Neural progenitor cell (in vitro differentiated cells): Measurements from ENCODE around the gene SLC5A5. TPM values are rescaled to one million over a fixed set of nuclear protein-coding genes. Genes with fewer than 3 reads are reported as not detected.
A peak's percentile ranks its signal among the peaks of the same experiment; 100 is the strongest.

ENCODE experiments used
- DNase-seq: peaks from one replicate; pipeline ENCODE4 v3.0.0-alpha.2; 2016; ENCODE audit warnings: low spot score
- H2AFZ ChIP-seq: fragments of 200-600 bp; sonication (generic); replicated peaks from 2 replicates; pipeline ENCODE4 v1.6.1; 2016; ENCODE audit warnings: antibody characterized with exemption
- H3F3A ChIP-seq: fragments of 200-600 bp; sonication (generic); 2 replicates; pipeline ENCODE4 v1.6.1; 2016; ENCODE audit warnings: antibody characterized with exemption, low read depth
- H3K27ac ChIP-seq: fragments of 200-600 bp; sonication (generic); 2 replicates; pipeline ENCODE4 v1.5.1; 2016; ENCODE audit warnings: mild to moderate bottlenecking
- H3K27me3 ChIP-seq: fragments of 200-600 bp; sonication (generic); 2 replicates; pipeline ENCODE4 v1.6.1; 2016; ENCODE audit warnings: mild to moderate bottlenecking, moderate library complexity
- H3K36me3 ChIP-seq: fragments of 200-600 bp; sonication (generic); 2 replicates; pipeline ENCODE4 v1.5.1; 2016
- H3K4me1 ChIP-seq: fragments of 200-600 bp; sonication (generic); 2 replicates; pipeline ENCODE4 v1.6.1; 2016; ENCODE audit warnings: mixed run types
- H3K4me2 ChIP-seq: fragments of 200-600 bp; sonication (generic); 2 replicates; pipeline ENCODE4 v1.6.1; 2016
- H3K4me3 ChIP-seq: fragments of 200-600 bp; sonication (generic); 2 replicates; pipeline ENCODE4 v1.5.1; 2016
- H3K79me2 ChIP-seq: fragments of 200-600 bp; sonication (generic); 2 replicates; pipeline ENCODE4 v1.6.1; 2016; ENCODE audit warnings: low read depth
- H3K9ac ChIP-seq: fragments of 200-600 bp; sonication (generic); 2 replicates; pipeline ENCODE4 v1.6.1; 2016
- H3K9me3 ChIP-seq: fragments of 200-600 bp; sonication (generic); 2 replicates; pipeline ENCODE4 v1.5.1; 2016; ENCODE audit warnings: low read depth
- H4K20me1 ChIP-seq: fragments of 200-600 bp; sonication (generic); 2 replicates; pipeline ENCODE4 v1.6.1; 2016; ENCODE audit warnings: low read depth
- H3K27ac Mint-ChIP-seq: 3 replicates; pipeline ENCODE4 v1.8.0; 2021; ENCODE audit warnings: mixed read lengths
- H3K27me3 Mint-ChIP-seq: 2 replicates; pipeline ENCODE4 v1.8.0; 2022; ENCODE audit warnings: low read depth, mild to moderate bottlenecking, inconsistent platforms, moderate library complexity, mixed read lengths; ENCODE audit not compliant: insufficient read depth
- H3K36me3 Mint-ChIP-seq: 3 replicates; pipeline ENCODE4 v1.8.0; 2021; ENCODE audit warnings: mixed read lengths
- H3K4me1 Mint-ChIP-seq: 3 replicates; pipeline ENCODE4 v1.8.0; 2021; ENCODE audit warnings: mixed read lengths
- H3K4me3 Mint-ChIP-seq: 3 replicates; pipeline ENCODE4 v1.8.0; 2021; ENCODE audit warnings: mild to moderate bottlenecking, moderate library complexity, mixed read lengths
- H3K9me3 Mint-ChIP-seq: 3 replicates; pipeline ENCODE4 v1.8.0; 2020; ENCODE audit warnings: mixed read lengths
- EZH2 ChIP-seq: fragments of 200-600 bp; sonication (generic); IDR thresholded peaks from 2 replicates; pipeline ENCODE4 v1.6.1; 2017; ENCODE audit warnings: antibody characterized with exemption, mild to moderate bottlenecking, moderate library complexity
- EZH2phosphoT487 ChIP-seq: fragments of 200-600 bp; sonication (generic); IDR thresholded peaks from 2 replicates; pipeline ENCODE4 v1.6.1; 2017; ENCODE audit warnings: antibody characterized with exemption
- total RNA-seq: library from RNA; depleted of rRNA; stranded (reverse); fragments of >200 nt; gene quantifications from 2 replicates; pipeline ENCODE4 v1.2.3, GENCODE V29; 2015; ENCODE audit warnings: low replicate concordance
- TF ChIP-seq, protein P1 (sequence below): fragments of 200-600 bp; sonication (generic); IDR thresholded peaks from 2 replicates; pipeline ENCODE4 v1.5.1; 2017; ENCODE audit warnings: antibody characterized with exemption, mild to moderate bottlenecking

SLC5A5 gene
- total RNA-seq, 1 donor from 2014 or later = 0.51 TPM

DNA sequence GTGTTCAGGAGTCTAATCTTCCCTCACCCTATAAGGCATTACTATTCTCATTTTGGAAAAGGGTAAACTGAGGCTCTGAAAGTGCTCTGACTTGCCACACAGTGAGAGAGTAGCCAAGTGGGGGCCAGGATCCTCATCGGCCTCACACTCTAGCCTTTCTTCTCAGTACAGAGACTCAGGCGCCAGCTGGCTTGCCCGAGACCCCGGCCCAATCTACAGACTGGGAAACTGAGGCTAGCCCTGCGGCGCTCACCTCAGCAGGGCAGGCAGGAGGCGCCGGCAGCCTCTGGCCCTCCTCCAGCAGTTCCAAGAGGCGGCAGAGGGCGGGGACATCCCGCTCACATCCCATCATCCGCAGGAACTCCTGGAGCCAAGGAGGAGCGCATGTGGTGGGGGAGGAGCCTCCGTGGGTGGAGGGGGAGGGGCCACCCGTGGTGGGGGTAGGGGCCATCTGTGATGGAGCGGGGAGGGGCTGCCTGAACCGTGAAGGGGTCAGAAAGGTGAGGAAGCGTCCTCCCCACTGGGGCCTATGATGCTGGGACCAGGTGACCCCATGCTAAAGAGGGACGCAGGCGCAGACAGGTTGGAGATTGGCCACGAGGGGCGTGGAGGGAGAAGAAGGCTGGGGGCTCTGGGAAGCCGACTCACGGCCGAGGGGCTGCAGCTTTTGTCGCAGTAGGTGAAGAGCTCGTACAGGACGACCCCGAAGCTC, 41.7 kb upstream of the SLC5A5 start:
- no peaks in the 10 kb centered on the region for H3K9me3 Mint-ChIP-seq
- peaks cover 10% of the 10 kb centered on the region for H3K4me1 ChIP-seq
- H3K27me3 Mint-ChIP-seq = peaks cover 6% of the 10 kb centered on the region
- no peaks in the 10 kb centered on the region for H3K36me3 Mint-ChIP-seq
- H3K36me3 ChIP-seq = no peaks in the 10 kb centered on the region
- peaks cover 19% of the 10 kb centered on the region for H3K4me1 Mint-ChIP-seq
- peak; percentile 89 for DNase-seq
- no peak for TF ChIP-seq EZH2
- TF ChIP-seq, protein P1, sequence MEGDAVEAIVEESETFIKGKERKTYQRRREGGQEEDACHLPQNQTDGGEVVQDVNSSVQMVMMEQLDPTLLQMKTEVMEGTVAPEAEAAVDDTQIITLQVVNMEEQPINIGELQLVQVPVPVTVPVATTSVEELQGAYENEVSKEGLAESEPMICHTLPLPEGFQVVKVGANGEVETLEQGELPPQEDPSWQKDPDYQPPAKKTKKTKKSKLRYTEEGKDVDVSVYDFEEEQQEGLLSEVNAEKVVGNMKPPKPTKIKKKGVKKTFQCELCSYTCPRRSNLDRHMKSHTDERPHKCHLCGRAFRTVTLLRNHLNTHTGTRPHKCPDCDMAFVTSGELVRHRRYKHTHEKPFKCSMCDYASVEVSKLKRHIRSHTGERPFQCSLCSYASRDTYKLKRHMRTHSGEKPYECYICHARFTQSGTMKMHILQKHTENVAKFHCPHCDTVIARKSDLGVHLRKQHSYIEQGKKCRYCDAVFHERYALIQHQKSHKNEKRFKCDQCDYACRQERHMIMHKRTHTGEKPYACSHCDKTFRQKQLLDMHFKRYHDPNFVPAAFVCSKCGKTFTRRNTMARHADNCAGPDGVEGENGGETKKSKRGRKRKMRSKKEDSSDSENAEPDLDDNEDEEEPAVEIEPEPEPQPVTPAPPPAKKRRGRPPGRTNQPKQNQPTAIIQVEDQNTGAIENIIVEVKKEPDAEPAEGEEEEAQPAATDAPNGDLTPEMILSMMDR = peak; percentile 13
- H3K27me3 ChIP-seq = peaks cover 20% of the 10 kb centered on the region
- peaks cover 4% of the 10 kb centered on the region for H4K20me1 ChIP-seq
- H3K9ac ChIP-seq = no peak overlapping the region
- H3F3A ChIP-seq = peaks cover 35% of the 10 kb centered on the region
- no peak overlapping the region for H3K27ac Mint-ChIP-seq
- H3K9me3 ChIP-seq = no peaks in the 10 kb centered on the region
- peak overlapping the region; percentile 86 for H3K4me3 Mint-ChIP-seq
- H3K4me3 ChIP-seq = peak overlapping the region; percentile 49
- H3K27ac ChIP-seq = peak overlapping the region; percentile 15
- H3K79me2 ChIP-seq = no peaks in the 10 kb centered on the region
- H2AFZ ChIP-seq = peak overlapping the region; percentile 46
- peak overlapping the region; percentile 79 for H3K4me2 ChIP-seq

DNA sequence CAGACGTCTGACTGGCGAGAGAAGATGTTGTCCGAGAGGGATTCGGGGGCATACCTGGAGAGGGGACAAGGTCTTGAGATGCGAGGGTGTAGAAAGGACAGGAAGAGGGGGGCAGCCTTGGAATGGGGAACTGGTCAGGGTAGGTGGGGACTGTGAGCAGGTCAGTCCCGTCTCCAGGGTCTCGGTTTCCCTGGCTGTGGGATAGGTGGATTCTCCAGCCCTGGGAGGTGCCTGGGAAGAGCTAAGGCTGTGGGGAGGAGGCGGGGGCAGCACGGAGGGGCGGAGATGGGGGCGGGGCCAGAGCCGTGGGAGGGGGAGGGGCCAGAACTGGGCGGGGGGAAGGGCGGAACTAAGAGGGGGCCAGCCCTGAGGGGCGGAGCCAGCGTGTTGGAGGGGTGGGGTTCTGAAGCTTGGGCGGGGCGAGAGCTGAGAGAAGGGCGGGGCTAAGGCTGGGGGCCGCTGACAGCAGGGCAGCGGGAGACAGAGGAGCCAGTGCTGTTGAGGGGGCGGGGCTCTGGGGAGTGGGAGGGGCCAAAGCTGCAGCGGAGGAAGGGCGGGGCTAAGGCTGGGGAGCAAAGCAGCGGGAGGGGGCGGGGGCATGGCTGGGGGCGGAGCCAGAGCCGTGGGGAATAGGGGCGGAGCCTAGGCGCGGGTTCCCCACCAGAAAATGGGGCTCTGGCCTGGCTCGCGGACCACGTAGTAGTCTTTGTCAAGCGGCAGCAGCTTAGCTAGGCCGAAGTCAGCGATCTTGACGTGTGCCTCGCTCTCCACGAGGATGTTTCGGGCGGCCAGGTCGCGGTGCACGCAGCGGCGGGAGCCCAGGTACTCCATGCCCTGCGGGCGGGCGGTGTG, 41.0 kb upstream of the SLC5A5 start:
- no peaks in the 10 kb centered on the region for H3K36me3 Mint-ChIP-seq
- Histone ChIP-seq H3K4me2 (peak overlapping the region; percentile 79), H2AFZ (peak overlapping the region; percentile 64), H3K9me3 (no peaks in the 10 kb centered on the region), H4K20me1 (peaks cover 4% of the 10 kb centered on the region), H3K36me3 (no peaks in the 10 kb centered on the region), H3F3A (peaks cover 38% of the 10 kb centered on the region), H3K79me2 (no peaks in the 10 kb centered on the region), H3K27ac (peak overlapping the region; percentile 15), H3K27me3 (peaks cover 20% of the 10 kb centered on the region), H3K4me1 (peaks cover 13% of the 10 kb centered on the region), H3K4me3 (peak overlapping the region; percentile 54), H3K9ac (no peak overlapping the region)
- peak; percentile 96 for DNase-seq
- H3K27me3 Mint-ChIP-seq = peaks cover 6% of the 10 kb centered on the region
- H3K27ac Mint-ChIP-seq = no peak overlapping the region
- TF ChIP-seq, protein P1 = peak; percentile 0
- no peak for TF ChIP-seq EZH2
- no peaks in the 10 kb centered on the region for H3K9me3 Mint-ChIP-seq
- peaks cover 26% of the 10 kb centered on the region for H3K4me1 Mint-ChIP-seq
- peak overlapping the region; percentile 86 for H3K4me3 Mint-ChIP-seq

DNA sequence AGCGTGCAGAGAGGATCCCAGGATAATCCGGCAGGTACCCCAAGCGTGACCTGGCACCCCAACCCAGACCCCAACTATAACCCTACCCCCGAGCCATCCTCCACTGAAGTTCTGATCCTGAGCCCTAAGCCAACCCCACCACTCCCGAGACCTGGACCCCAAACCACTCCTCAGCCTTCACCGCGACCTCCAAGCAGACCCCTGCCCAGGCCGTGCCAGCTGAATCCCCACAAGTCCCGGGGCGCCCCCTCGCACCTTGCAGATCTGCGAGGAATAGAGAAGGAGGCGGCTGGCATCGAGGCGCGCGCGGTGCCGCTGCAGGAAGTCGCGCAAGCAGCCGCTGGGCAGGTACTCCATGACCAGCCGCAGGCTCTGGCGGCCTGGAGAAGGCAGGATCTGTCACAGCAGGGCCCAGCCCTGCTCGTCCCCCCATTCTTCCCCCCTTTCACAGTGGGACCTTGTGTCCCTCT, 40.3 kb upstream of the SLC5A5 start:
- Histone ChIP-seq H3K36me3 (no peaks in the 10 kb centered on the region), H3K4me1 (peaks cover 13% of the 10 kb centered on the region), H3K79me2 (no peaks in the 10 kb centered on the region), H3K4me2 (peak overlapping the region; percentile 79), H3F3A (peaks cover 38% of the 10 kb centered on the region), H2AFZ (peak overlapping the region; percentile 64), H3K9me3 (no peaks in the 10 kb centered on the region), H3K4me3 (peak overlapping the region; percentile 54), H3K27me3 (peaks cover 20% of the 10 kb centered on the region), H3K27ac (no peak overlapping the region), H4K20me1 (peaks cover 4% of the 10 kb centered on the region), H3K9ac (no peak overlapping the region)
- Mint-ChIP-seq H3K4me1 (peaks cover 27% of the 10 kb centered on the region), H3K27me3 (peaks cover 6% of the 10 kb centered on the region), H3K9me3 (no peaks in the 10 kb centered on the region), H3K27ac (peak overlapping the region; percentile 82), H3K36me3 (no peaks in the 10 kb centered on the region), H3K4me3 (peak overlapping the region; percentile 69)
- DNase-seq = peak; percentile 49
- peak; percentile 34 for TF ChIP-seq EZH2phosphoT487
- peak; percentile 34 for TF ChIP-seq EZH2
- TF ChIP-seq, protein P1 = no peak
